ENCODE data around the gene C2CD4B.

Gene C2CD4B

DNA sequence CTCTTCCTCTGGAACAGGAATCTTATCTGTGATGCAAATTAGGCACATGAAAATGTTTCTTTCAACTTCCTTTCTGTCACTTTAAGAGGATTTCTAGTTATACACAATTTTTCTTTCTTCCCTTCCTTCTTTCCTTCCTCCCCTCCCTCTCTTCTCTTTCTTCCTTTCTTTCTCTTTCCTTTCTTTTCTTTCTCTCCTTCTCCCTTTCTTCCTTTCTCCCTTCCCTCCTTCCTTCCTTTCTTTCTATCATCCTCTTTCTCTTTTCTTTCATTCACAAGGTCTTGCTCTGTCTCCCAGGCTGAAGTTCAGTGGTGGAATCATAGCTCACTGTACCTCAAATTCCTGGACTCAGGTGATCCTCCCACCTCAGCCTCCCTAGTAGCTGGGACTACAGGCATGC, 18.0 kb upstream of the C2CD4B start:
- in situ Hi-C loops (cut with HindIII; ENCODE audit: low pct_unique_long_range_greater_than_20kb, low sequenced_read_pairs): no loop called here
- TF ChIP-seq JUND (IDR thresholded peaks at IDR 0.05; ENCODE audit: low read depth): no peak
- DNase-seq (ENCODE audit: low read depth in 1 of 2, low spot score in 1 of 2): no peak

DNA sequence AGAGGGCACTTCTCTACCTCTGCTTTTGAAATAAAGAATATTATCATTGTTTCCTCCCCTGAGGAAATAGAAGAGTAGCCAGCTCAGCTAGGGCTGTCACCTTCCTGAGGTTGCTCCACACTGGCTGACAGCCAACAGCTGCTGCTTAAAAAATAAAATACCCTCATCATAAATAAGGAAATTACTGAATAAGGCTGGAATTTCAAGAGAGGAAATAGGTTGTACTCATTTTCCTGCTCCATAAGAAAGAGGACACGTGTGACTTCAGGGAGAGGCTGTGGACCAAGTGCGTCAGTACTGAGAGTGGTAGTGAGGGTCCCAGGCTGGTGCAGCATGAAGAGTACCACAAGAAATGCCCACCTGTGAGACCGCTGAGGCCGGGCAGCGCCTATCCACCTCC, 8.1 kb upstream of the C2CD4B start:
- no peak for TF ChIP-seq JUND (IDR thresholded peaks at IDR 0.05; ENCODE audit: low read depth)
- in situ Hi-C loops (cut with HindIII; ENCODE audit: low pct_unique_long_range_greater_than_20kb, low sequenced_read_pairs): no loop called here
- no peak for DNase-seq (ENCODE audit: low read depth in 1 of 2, low spot score in 1 of 2)

DNA sequence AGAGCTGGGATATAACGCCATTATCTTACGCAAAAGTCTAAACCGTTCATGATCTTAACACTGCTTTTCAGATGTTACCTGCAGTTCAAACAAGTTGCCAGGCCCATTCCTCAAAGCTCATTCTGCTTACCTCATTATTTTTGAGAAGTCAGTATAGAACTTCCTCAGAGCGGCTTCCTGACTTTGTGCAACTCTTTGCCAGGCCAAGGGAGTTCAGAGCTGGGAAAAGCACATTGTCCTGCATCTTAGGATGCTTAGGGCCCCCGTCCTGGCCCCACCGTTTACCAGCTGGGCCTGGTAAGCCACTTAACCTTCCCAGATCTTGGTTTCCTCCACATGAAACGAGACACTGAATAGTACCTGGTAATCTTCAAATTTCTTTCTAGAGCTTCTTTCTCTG, 6.8 kb upstream of the C2CD4B start:
- DNase-seq (ENCODE audit: low read depth in 1 of 2, low spot score in 1 of 2): no peak
- no peak for TF ChIP-seq JUND (IDR thresholded peaks at IDR 0.05; ENCODE audit: low read depth)
- in situ Hi-C loops (cut with HindIII; ENCODE audit: low pct_unique_long_range_greater_than_20kb, low sequenced_read_pairs): no loop called here

DNA sequence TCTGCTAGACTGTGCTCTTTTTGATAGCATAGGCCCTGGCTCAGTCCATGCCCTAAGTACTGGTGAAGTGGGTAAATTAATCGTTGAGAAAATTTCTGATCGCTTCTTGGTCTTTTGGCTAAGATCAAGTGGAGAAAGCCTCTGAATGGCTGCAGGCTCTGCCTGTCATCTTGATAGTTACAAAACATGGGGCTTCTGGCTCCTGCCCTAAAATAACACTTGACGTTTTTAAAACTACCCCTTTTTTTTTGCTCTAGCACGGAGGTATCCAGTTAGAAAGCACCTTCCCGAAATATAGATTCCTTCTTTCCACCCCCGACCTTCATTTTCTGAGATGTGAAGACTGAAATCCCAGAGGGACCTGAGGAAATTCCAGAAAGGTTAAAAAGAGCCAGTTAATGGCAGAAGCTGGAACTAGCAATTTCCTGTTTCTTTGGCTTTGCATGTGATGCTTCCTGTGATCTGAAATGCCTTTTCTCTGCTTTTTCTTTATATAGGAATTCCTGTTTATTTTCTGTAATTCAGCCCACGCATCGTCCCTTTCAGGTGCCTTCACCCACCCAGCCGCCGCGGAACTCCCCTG, 799 bp upstream of the C2CD4B start:
- no peak for DNase-seq (ENCODE audit: low read depth in 1 of 2, low spot score in 1 of 2)
- no peak for TF ChIP-seq JUND (IDR thresholded peaks at IDR 0.05; ENCODE audit: low read depth)
- in situ Hi-C loops (cut with HindIII; ENCODE audit: low pct_unique_long_range_greater_than_20kb, low sequenced_read_pairs): no loop called here

DNA sequence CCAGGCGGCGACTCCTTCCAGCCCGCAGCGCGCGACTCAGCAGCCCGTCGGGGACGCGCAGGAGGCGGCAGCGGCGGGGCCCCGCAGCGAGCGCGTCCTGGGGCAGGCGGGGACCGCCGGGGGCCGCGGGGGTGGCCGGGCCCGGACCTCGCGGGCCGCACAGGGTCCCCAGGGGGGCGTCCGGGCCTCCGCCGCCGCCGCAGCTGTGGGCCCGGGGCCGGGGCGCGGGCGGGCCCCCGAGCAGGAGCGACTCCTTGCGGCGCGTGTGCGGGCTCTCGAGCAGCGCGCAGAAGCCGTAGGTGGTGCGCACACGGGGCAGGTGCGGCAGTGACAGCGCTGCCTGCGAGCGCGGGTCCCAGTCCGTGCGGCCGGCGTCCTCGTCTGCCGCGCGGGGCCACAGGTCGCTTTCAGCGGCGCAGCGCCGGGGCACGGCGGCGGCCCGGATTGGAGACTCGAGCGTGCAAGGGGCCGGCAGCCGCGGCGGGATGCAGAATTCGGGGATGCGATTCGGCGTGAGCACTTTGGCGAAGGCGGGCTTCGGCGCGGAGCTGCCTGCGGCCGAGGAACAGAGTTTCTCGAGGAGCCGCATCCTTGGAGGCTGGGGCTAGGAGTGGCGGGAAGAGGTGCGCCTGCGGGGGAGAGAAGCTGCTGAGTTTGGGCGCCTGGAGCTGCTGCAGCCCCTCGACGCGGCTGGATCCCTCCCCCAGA, 535 bp downstream of the C2CD4B start:
- in situ Hi-C loops (cut with HindIII; ENCODE audit: low pct_unique_long_range_greater_than_20kb, low sequenced_read_pairs): no loop called here
- TF ChIP-seq JUND (IDR thresholded peaks at IDR 0.05; ENCODE audit: low read depth): no peak
- DNase-seq (ENCODE audit: low read depth in 1 of 2, low spot score in 1 of 2): no peak

DNA sequence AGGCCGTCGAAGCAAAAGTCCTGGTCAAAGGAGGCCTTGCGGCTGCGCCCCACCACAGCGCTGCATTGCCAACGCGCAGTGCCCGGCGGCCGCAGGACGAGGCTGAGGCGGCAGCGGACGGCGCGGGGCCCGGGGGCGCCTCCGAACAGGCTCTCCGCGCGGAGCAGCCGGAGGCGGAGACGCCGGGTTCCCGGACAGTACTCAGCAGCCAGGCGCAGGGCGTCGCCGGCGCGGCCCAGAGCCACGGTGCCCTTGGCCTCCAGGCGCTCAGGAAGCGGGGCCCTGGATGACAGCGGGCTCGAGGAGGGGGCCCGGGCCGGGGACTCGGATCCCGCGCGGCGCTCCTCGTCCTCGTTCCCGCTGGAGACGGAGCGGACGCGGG, 1.1 kb downstream of the C2CD4B start:
- no peak for TF ChIP-seq JUND (IDR thresholded peaks at IDR 0.05; ENCODE audit: low read depth)
- in situ Hi-C loops (cut with HindIII; ENCODE audit: low pct_unique_long_range_greater_than_20kb, low sequenced_read_pairs): no loop called here
- no peak for DNase-seq (ENCODE audit: low read depth in 1 of 2, low spot score in 1 of 2)

DNA sequence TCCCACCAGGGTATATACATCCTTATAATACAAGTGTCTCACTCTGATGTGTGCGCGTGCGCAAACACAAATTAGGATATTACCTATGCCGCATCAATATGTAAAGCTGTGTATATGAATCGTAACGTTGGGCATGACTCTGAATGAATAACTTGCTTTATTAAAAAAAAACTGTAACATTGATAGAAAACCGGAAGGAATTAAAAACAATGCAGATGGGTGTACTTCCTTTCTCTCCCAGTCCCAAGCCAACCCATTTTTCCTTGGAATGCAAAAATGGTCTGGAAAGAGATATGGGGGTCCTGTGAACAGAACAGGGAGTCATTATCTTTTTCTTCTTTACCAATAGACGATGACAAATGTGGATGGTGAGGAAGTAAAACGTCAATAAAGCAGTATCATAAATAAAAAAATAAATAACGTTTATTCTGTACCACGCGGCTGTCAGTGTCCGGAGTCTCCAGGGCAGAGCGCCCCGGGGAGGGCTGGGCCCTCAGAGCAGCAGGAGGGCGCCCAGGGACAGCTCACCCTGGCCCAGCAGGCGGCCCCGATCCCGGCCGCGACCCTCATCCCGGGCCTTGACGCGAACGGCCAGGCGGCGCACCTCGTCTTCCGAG, 1.6 kb downstream of the C2CD4B start:
- no peak for DNase-seq (ENCODE audit: low read depth in 1 of 2, low spot score in 1 of 2)
- in situ Hi-C loops (cut with HindIII; ENCODE audit: low pct_unique_long_range_greater_than_20kb, low sequenced_read_pairs): no loop called here
- no peak for TF ChIP-seq JUND (IDR thresholded peaks at IDR 0.05; ENCODE audit: low read depth)

DNA sequence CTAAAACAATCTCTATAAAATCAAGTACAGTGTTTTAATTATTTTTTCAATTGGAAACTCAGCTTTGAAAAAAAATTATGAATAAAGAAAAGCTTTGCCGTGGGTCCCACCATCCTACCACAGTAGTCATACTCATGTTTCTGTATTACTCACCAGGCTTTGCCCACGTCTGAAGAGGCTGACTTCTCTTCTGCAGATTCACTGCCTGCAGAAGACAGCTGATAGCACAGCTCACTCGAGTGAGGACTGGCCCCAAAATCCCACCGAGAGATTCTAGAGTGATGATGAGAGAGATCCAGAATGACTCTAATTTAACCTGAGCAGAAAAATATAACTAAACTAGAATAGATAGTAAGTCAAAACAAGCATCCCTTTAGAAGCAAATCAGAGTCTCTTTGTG, 11.9 kb downstream of the C2CD4B start:
- in situ Hi-C loops (cut with HindIII; ENCODE audit: low pct_unique_long_range_greater_than_20kb, low sequenced_read_pairs): no loop called here
- no peak for DNase-seq (ENCODE audit: low read depth in 1 of 2, low spot score in 1 of 2)
- no peak for TF ChIP-seq JUND (IDR thresholded peaks at IDR 0.05; ENCODE audit: low read depth)

DNA sequence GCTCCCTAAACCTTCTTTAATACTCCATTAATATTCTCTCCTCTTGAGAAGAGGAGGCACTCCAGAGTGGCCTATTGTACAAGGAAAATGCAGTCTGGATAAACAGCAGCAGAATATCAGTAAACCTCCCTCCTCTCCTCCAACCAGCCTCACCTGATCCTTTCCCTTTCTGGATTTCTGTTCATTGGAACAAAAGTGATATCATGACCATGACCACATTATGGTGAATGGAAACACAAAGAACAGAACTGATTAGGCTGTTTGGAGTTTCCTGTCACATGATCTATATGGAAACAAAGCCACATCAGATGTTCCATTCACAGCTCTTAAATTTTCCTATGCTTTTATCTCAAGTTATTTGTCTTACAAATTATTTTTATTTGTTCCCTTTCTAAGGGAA, 14.6 kb downstream of the C2CD4B start:
- no peak for TF ChIP-seq JUND (IDR thresholded peaks at IDR 0.05; ENCODE audit: low read depth)
- in situ Hi-C loops (cut with HindIII; ENCODE audit: low pct_unique_long_range_greater_than_20kb, low sequenced_read_pairs): no loop called here
- DNase-seq (ENCODE audit: low read depth in 1 of 2, low spot score in 1 of 2): no peak

DNA sequence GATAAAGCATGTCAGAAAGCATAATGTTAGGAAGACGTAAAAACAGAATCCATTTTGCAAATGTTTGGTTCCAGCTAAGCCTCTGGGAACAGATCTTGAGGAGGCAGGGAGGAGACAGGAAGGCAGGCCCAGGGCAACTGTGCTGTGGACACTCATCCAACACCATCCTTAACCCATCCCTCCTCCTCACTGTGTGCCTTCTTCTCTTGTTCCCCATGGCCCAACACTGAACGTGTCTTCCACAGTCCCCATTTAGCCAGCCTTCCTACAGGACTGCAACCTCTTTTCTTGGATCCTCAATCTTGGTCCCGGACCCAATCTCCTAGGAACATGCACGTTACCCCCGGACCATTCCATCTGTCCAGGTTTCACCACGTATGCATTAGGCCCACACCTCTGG, 15.4 kb downstream of the C2CD4B start:
- in situ Hi-C loops (cut with HindIII; ENCODE audit: low pct_unique_long_range_greater_than_20kb, low sequenced_read_pairs): no loop called here
- no peak for TF ChIP-seq JUND (IDR thresholded peaks at IDR 0.05; ENCODE audit: low read depth)
- no peak for DNase-seq (ENCODE audit: low read depth in 1 of 2, low spot score in 1 of 2)

DNA sequence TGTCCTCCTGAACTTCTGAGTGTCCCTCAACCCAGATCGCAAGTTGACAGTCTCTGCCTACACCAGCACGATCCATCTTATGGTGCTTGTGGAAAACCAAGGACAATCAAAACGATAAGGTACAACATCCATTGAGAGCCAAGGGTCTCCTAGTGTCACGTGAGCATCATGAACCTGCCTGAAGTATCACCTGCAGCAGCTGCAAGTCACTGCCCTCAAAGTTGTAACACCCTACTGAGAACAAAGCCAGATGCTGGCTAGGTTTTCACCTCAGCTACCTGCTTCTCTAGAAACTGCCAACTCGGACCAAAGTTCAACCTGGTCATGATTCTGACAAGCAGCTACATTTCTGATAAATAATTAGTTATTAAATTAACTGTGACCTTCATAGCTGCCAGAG, 17.5 kb downstream of the C2CD4B start:
- DNase-seq (ENCODE audit: low read depth in 1 of 2, low spot score in 1 of 2): no peak
- TF ChIP-seq JUND (IDR thresholded peaks at IDR 0.05; ENCODE audit: low read depth): no peak
- in situ Hi-C loops (cut with HindIII; ENCODE audit: low pct_unique_long_range_greater_than_20kb, low sequenced_read_pairs): no loop called here

DNA sequence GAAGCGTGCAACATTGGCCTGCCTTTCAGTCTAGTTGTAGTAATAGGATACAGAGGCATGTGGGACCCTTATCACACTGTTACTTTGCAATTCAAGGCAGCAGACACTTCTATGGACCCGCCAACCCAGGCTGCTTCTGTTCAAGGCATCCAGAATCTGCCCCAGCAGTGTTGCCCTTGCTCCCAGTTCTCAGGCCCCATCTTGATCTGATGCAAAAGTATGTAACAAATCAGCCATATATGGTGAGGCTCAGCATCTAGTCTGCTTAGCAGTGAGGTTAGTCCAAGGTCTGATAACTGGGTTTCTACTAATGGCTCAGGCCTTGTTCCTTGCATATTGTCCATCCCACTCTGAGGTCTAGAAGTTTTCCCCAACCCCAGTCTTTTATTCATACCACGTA, 17.9 kb downstream of the C2CD4B start:
- in situ Hi-C loops (cut with HindIII; ENCODE audit: low pct_unique_long_range_greater_than_20kb, low sequenced_read_pairs): no loop called here
- DNase-seq (ENCODE audit: low read depth in 1 of 2, low spot score in 1 of 2): no peak
- TF ChIP-seq JUND (IDR thresholded peaks at IDR 0.05; ENCODE audit: low read depth): no peak

DNA sequence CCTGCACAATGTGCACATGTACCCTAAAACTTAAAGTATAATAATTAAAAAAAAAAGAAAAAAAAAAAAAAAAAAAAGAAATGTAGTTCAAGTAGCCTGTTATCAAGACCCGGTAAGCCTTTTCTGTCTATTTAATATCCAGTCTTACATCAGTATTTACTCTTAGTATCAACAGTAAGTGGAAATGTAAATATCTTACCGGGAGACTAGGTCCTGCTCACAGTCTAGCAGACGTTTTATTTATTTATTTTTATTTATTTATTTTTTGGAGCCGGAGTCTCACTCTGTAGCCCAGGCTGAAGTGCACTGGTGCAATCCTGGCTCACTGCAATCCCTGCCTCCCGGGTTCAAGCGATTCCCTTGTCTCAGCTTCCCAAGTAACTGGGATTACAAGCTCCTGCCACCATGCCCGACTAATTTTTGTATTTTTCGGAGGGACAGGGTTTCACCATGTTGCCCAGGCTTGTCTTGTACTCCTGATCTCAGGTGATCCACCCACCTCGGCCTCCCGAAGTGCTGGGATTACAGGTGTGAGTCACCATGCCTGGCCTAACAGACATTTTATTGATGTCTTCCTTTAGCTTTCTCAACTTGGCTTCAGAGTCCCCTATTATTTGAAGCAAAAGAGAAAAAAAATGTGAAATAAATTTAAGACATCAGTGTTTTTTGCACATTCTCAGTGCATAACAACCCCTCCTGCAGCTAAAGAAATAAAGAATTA, 19.9 kb downstream of the C2CD4B start:
- no peak for DNase-seq (ENCODE audit: low read depth in 1 of 2, low spot score in 1 of 2)
- no peak for TF ChIP-seq JUND (IDR thresholded peaks at IDR 0.05; ENCODE audit: low read depth)
- in situ Hi-C loops (cut with HindIII; ENCODE audit: low pct_unique_long_range_greater_than_20kb, low sequenced_read_pairs): no loop called here
